Activated CD4-positive, alpha-beta memory T cell treated with anti-CD3 and anti-CD28 coated beads for 36 hours (primary cell): ENCODE data around the gene CDH5. TPM values are rescaled to one million over a fixed set of nuclear protein-coding genes. Genes with fewer than 3 reads are reported as not detected.

Experiments used
- CTCF ChIA-PET: fragments of 350-600 bp; sonication (Branson Sonifier 250); formaldehyde crosslinking; loops from one replicate; lab custom pipeline; 2021; ENCODE audit warnings: antibody characterized with exemption, inconsistent platforms; lab: Charles Lee
- POLR2A ChIA-PET: fragments of 350-600 bp; sonication (Branson Sonifier 250); formaldehyde crosslinking; loops from one replicate; lab custom pipeline; 2021; ENCODE audit warnings: antibody characterized with exemption; lab: Charles Lee
- DNase-seq: peaks from one replicate; pipeline ENCODE4 v3.0.0-alpha.2; 2020
- H3K27ac Mint-ChIP-seq: one replicate; pipeline ENCODE4 v1.8.0; 2021; ENCODE audit warnings: mixed read lengths
- H3K27me3 Mint-ChIP-seq: one replicate; pipeline ENCODE4 v1.8.0; 2021; ENCODE audit warnings: mixed read lengths
- H3K36me3 Mint-ChIP-seq: one replicate; pipeline ENCODE4 v1.8.0; 2021; ENCODE audit warnings: mixed read lengths
- H3K4me1 Mint-ChIP-seq: one replicate; pipeline ENCODE4 v1.8.0; 2021; ENCODE audit warnings: low read depth, mixed read lengths
- H3K4me3 Mint-ChIP-seq: one replicate; pipeline ENCODE4 v1.8.0; 2021; ENCODE audit warnings: mild to moderate bottlenecking, mixed read lengths
- H3K9me3 Mint-ChIP-seq: one replicate; pipeline ENCODE4 v1.8.0; 2021; ENCODE audit warnings: mixed read lengths
- intact Hi-C: fragments of 100-400 bp; cut with micrococcal nuclease; formaldehyde crosslinking; loops from one replicate; pipeline ENCODE4 v1.15.1; 2023
- total RNA-seq, 2 experiments: library from RNA; stranded (reverse); gene quantifications; one replicate each; pipeline ENCODE4 v1.2.3, GENCODE V29; 2021

The CDH5 gene
- total RNA-seq, 2 experiments from 2014 or later, result not detected

DNA sequence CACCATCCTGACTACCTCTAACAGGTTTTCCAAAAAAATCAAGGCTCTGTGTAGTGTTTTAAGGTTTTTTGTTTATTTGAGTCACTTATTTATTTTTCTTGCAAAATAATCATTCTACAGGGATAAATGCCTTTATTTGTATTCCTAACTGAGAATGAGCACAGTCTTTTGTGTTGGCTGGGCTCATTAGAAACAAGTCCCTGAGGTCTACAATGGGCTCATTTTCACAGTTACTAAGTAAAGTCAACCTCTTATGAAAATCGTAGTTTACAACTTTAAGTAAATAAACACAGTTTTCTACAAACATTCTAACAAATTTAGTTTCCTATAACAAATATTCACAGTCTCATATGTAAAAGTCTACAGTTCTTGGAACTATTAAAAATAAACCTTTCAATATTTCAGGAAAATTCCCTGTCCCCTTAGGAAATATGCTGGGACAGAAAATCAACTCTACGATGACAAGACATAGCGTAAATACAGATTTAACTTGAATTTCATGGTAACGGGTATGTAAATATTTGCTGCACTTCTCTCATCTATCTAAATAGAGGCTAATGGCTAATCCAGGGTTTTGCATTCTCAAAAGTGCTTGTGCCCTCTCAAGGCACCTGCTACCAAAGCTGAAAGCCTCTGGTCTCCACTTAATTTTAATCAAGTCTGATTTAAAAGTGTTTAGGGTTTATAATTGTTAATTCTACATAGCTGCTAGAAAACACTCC is 31.5 kb upstream of the CDH5 start:
- no peak for DNase-seq
- no peak overlapping the region for H3K4me3 Mint-ChIP-seq
- POLR2A ChIA-PET, result no interaction called here
- H3K27ac Mint-ChIP-seq, result no peak overlapping the region
- H3K27me3 Mint-ChIP-seq, result peaks cover 12% of the 10 kb centered on the region
- no peaks in the 10 kb centered on the region for H3K4me1 Mint-ChIP-seq
- no peaks in the 10 kb centered on the region for H3K36me3 Mint-ChIP-seq
- intact Hi-C loops, result no loop called here
- H3K9me3 Mint-ChIP-seq, result peaks cover 2% of the 10 kb centered on the region
- CTCF ChIA-PET, result interaction anchor here (0.9 to 1.1 kb wide), 2 partner anchors 9 to 18 kb away, joined by 3 to 7 read pairs; no protein-coding TSS in a partner anchor

DNA sequence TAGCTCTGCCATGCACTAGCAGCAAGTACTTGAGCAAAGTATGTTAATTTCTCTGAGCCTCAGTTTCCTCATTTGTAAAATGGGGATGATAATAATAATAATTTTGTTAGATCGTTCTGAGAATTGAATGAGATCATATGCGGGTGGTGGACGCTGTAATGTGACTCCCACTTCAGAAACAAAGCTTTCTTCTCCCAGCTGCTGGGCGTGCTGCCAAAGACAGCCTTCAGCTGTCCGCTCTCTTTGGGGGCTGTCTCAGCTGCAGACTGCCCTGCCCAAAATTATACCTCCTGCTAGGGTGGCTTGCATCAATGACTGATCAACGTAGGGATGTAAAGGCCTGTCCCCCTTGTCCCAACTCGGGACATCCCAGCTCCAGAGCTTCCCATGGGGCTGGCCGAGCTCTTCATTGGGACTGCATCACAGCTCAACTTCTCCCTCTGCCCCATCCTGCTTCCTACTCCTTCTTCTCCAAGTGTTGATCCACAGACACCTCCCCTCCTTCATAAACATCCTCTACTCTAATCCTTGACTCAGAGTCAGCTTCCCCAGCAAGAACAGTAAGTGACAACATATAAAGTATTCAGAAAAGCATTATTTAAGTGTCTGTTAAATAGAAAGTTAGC is 30.7 kb upstream of the CDH5 start:
- ChIA-PET POLR2A (no interaction called here), CTCF (interaction anchor here (0.9 to 1.1 kb wide), 2 partner anchors 8 to 19 kb away, joined by 3 to 7 read pairs; no protein-coding TSS in a partner anchor)
- no peak for DNase-seq
- intact Hi-C loops, result no loop called here
- H3K27me3 Mint-ChIP-seq, result peaks cover 12% of the 10 kb centered on the region
- H3K4me1 Mint-ChIP-seq, result no peaks in the 10 kb centered on the region
- no peak overlapping the region for H3K4me3 Mint-ChIP-seq
- H3K9me3 Mint-ChIP-seq, result peaks cover 2% of the 10 kb centered on the region
- no peak overlapping the region for H3K27ac Mint-ChIP-seq
- no peaks in the 10 kb centered on the region for H3K36me3 Mint-ChIP-seq

DNA sequence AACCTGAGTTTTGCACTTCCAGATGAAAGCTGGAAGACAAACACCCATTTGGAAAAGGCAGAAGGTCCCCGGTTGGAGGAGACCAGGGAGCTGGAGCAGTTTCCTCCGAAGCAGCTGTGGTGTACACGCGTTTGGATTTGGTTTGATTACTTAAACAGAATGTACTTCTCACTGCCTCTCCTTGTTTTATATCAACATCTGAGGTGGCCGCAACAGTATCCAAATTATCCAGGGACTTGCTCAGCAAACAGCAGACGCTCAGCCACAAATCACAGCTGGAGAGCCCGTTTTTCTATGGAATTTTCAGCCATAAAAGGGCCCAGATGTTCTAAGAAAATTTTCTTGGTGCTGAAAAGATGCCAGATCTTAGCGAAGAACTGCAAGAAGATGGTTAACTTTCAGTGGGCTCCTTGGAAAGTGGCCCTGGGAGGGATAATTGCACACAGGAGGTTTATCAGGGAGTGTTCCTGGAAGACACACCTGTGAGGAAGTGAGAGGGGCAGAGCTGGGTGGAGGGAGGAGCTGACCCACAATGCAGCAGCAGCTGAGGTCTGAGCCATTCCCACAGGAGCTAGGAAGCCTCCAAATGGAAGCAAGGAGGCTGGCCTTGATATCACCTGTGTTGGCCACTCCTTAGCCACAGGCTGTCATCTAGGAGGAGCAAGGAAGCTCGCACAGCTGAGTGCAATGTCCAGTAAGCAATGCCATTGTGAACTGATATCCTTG is 28.9 kb upstream of the CDH5 start:
- Mint-ChIP-seq H3K36me3 (no peaks in the 10 kb centered on the region), H3K27ac (no peak overlapping the region), H3K27me3 (peaks cover 14% of the 10 kb centered on the region), H3K4me1 (no peaks in the 10 kb centered on the region), H3K9me3 (no peaks in the 10 kb centered on the region), H3K4me3 (no peak overlapping the region)
- DNase-seq, result no peak
- POLR2A ChIA-PET, result no interaction called here
- CTCF ChIA-PET, result interaction anchor here (0.7 kb wide), 1 partner anchor 17 kb away, joined by 3 read pairs; no protein-coding TSS in a partner anchor
- intact Hi-C loops, result no loop called here

DNA sequence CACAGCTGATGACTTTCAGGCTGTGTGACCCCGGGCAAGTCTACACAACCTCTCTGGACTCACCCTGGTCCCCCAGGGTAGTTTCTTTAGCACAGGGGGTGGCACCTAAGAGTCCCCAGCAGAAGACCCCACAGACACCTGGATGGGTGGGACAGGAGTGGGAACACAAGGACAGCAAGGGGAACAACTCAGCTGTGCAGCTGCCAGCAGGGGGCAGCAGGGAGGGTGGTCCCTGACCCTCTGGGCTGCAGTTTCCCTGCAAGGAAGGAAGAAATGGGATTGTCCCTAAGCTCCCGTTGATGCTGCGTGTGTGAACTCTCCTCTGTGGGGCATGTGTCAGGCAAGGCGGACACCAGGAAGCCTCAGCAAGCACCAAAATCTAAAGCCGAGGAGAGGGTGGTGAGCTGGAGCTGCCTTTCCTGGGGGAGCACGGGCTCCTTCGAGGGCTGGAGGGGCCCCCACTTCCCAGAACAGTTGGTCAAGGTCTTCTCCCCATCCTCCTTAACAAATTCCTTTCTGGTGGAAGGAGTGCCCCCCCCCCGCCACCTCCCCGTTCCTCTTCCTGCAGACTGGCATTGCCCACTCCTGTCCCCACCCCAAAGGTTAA is 24.1 kb upstream of the CDH5 start:
- no peaks in the 10 kb centered on the region for H3K9me3 Mint-ChIP-seq
- H3K27ac Mint-ChIP-seq, result no peak overlapping the region
- CTCF ChIA-PET, result interaction anchor here (0.7 to 1.9 kb wide), 10 partner anchors 13 to 145 kb away, joined by 3 to 7 read pairs (median 4); partner anchors contain the start of gene CDH5
- no peak overlapping the region for H3K4me3 Mint-ChIP-seq
- POLR2A ChIA-PET, result no interaction called here
- peaks cover 11% of the 10 kb centered on the region for H3K27me3 Mint-ChIP-seq
- intact Hi-C loops, result no loop called here
- no peaks in the 10 kb centered on the region for H3K36me3 Mint-ChIP-seq
- peak; percentile 16 for DNase-seq
- no peaks in the 10 kb centered on the region for H3K4me1 Mint-ChIP-seq

DNA sequence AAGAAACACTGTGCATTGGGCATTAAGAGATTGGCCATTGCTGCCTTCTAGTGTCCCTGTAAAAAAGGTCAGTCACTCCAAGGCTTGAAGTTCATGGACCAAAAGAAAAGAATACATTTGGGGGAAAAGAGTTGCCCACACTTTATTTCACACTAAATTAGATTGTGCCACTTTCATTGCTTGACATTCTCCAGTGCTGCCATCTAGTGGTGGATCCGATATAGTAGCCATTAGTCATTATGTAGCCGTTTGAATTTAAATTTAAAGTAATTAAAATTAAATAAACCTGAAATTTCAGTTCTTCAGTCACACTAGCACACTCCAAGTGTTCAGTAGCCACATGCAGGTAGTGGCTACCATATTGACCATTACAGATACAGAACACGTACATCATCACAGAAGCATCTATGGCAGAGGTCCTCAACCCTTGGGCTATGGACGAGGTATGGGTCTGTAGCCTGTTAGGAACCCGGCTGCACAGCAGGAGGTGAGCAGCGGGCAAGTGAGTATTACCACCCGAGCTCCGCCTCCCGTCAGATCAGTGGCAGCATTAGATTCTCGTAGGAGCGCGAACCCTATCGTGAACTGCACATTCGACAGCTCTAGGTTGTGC is 21.9 kb upstream of the CDH5 start:
- H3K4me1 Mint-ChIP-seq, result no peaks in the 10 kb centered on the region
- peaks cover 13% of the 10 kb centered on the region for H3K27me3 Mint-ChIP-seq
- no peak for DNase-seq
- ChIA-PET CTCF (interaction anchor here (0.6 to 3.4 kb wide), 15 partner anchors 9 to 247 kb away, joined by 3 to 19 read pairs (median 4); no protein-coding TSS in a partner anchor), POLR2A (no interaction called here)
- no peaks in the 10 kb centered on the region for H3K9me3 Mint-ChIP-seq
- H3K4me3 Mint-ChIP-seq, result no peak overlapping the region
- H3K36me3 Mint-ChIP-seq, result no peaks in the 10 kb centered on the region
- intact Hi-C loops, result no loop called here
- H3K27ac Mint-ChIP-seq, result no peak overlapping the region

DNA sequence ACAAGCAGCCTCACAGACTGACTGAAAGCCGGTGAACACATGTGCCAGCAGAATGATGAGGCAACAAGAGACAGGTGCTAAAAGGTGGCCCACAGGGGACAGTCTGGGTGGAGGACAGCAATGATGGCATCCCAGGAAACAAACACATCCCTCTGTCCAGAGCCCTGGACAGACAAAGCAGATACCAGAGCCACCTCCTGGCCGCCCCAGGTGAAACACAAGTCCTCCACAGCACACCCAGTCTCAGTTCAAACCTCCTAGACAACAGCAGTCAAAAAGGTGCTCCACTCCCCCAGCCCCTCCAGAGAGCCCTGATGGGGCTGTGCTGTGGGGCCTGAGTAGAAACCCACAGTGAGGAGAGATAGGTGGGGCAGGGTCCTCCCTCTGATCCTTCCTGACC is 20.3 kb upstream of the CDH5 start:
- Mint-ChIP-seq H3K4me3 (no peak overlapping the region), H3K9me3 (no peaks in the 10 kb centered on the region), H3K4me1 (no peaks in the 10 kb centered on the region), H3K27ac (no peak overlapping the region), H3K36me3 (no peaks in the 10 kb centered on the region), H3K27me3 (peaks cover 17% of the 10 kb centered on the region)
- ChIA-PET POLR2A (no interaction called here), CTCF (interaction anchor here (1.0 to 3.4 kb wide), 3 partner anchors 11 to 109 kb away, joined by 4 to 19 read pairs (median 4); no protein-coding TSS in a partner anchor)
- intact Hi-C loops, result no loop called here
- no peak for DNase-seq

DNA sequence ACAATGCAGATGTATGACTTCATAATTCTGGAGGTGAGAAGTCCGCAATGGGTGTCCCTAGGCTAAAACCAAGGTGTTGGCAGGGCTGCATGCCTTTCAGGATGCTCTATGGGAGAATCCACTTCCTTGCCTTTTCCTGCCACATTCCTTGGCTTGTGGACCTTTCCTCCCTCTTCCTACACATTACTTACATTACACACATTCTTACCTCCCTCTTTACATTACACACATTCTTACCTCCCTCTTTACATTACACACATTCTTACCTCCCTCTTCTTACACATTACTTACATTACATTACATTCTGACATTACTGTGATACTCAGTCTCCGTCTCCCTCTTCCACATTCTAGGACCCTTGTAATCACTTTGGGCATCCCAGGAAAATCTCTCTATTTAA is 14.2 kb upstream of the CDH5 start:
- Mint-ChIP-seq H3K27me3 (peaks cover 30% of the 10 kb centered on the region), H3K4me3 (no peak overlapping the region), H3K9me3 (no peaks in the 10 kb centered on the region), H3K27ac (no peak overlapping the region), H3K36me3 (no peaks in the 10 kb centered on the region), H3K4me1 (peaks cover 5% of the 10 kb centered on the region)
- POLR2A ChIA-PET, result no interaction called here
- CTCF ChIA-PET, result no interaction called here
- no peak for DNase-seq
- intact Hi-C loops, result no loop called here

DNA sequence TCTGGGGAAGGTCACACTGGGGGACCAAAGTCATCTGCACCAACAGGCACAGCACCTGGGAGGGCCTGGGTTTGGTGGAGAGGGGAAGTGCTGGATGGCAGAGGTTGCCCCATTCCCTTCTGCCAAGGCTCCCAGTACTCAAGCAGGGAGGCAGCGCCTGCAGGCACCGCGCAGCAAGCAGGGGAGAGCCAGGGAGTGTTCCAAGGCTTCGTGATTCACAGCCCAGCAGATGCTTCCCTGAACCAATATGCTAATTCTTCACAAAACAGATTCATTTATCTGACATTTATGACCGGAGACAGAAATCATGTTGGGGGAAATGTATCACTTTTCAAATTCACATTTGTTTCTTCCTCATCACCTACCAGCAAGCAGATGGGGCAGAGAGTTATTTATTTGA is 13.4 kb upstream of the CDH5 start:
- peaks cover 31% of the 10 kb centered on the region for H3K27me3 Mint-ChIP-seq
- ChIA-PET POLR2A (no interaction called here), CTCF (interaction anchor here (2.3 kb wide), 1 partner anchor 8 kb away, joined by 16 read pairs; no protein-coding TSS in a partner anchor)
- H3K36me3 Mint-ChIP-seq, result no peaks in the 10 kb centered on the region
- no peaks in the 10 kb centered on the region for H3K9me3 Mint-ChIP-seq
- H3K4me3 Mint-ChIP-seq, result no peak overlapping the region
- intact Hi-C loops, result no loop called here
- DNase-seq, result no peak
- H3K27ac Mint-ChIP-seq, result no peak overlapping the region
- H3K4me1 Mint-ChIP-seq, result peaks cover 5% of the 10 kb centered on the region

DNA sequence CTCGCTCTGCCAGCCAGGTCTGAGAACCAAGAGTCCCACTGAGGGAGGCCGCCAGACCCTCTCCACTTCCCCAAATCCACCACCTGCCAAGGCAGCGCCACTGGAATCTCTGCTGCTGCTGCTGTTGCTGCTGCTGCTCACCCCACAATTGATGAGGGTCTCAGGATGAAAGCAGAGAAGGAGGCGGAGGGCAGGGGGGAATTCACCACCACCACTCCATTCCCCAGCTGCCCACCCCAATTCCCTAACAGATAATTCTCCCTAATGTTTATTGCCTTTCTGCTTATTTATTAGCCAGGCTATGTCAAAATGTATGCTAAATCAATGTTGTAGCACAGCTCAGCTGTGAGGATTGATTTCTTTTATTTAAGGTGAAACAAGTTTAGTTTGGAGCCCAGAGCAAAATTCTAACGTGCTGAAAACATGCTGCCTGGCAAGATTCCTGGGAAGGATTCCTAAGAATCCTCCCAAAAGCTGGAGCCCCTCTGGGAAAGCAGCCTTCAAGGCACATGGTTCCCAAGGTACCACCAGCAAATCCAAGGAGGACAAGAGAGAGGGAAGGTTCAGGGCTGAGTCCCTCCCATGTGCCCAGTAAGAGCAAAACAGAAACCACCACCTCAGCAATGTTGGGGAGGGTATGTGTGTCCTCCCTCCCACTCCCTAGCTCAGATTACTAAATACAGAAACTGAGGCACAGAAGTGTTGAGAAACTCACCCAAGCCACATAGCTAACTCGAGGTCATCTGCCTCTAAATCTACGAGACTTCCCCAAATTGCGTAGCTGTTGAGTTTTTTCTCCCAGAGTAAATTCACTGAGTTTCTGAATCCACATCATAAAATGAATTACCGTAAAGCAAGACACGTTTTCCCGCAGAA is 12.2 kb upstream of the CDH5 start:
- peaks cover 5% of the 10 kb centered on the region for H3K4me1 Mint-ChIP-seq
- H3K27ac Mint-ChIP-seq, result no peak overlapping the region
- POLR2A ChIA-PET, result no interaction called here
- H3K27me3 Mint-ChIP-seq, result peaks cover 34% of the 10 kb centered on the region
- intact Hi-C loops, result no loop called here
- DNase-seq, result no peak
- no peaks in the 10 kb centered on the region for H3K36me3 Mint-ChIP-seq
- no peaks in the 10 kb centered on the region for H3K9me3 Mint-ChIP-seq
- CTCF ChIA-PET, result interaction anchor here (1.3 to 2.3 kb wide), 2 partner anchors 10 to 12 kb away, joined by 4 to 16 read pairs; no protein-coding TSS in a partner anchor
- H3K4me3 Mint-ChIP-seq, result no peak overlapping the region

DNA sequence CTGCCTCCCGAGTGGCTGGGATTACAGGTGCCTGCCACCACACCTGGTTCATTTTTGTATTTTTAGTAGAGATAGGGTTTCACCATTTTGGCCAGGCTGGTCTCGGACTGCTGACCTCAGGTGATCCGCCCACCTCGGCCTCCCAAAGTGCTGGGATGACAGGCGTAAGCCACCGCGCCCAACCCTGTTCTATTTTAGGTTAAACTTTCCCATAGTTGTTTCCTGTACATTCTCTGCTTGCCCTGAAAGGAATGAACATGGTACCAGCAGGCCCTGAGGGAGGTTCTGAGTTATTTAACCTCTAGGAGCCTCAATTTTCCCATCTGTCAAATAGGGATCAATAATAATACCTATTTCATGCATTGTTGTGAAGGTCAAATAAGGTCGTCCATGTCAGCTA is 11.0 kb upstream of the CDH5 start:
- POLR2A ChIA-PET, result no interaction called here
- Mint-ChIP-seq H3K36me3 (no peaks in the 10 kb centered on the region), H3K27me3 (peaks cover 43% of the 10 kb centered on the region)

More for the DNA sequence above, 11.0 kb upstream of the CDH5 start:
- Mint-ChIP-seq H3K4me1 (peaks cover 5% of the 10 kb centered on the region), H3K27ac (no peak overlapping the region), H3K9me3 (no peaks in the 10 kb centered on the region), H3K4me3 (no peak overlapping the region)
- CTCF ChIA-PET, result interaction anchor here (1.1 to 2.3 kb wide), 3 partner anchors 10 to 13 kb away, joined by 3 to 16 read pairs (median 4); no protein-coding TSS in a partner anchor
- DNase-seq, result no peak
- intact Hi-C loops, result no loop called here
